ENCODE data around the gene TXN.

DNA sequence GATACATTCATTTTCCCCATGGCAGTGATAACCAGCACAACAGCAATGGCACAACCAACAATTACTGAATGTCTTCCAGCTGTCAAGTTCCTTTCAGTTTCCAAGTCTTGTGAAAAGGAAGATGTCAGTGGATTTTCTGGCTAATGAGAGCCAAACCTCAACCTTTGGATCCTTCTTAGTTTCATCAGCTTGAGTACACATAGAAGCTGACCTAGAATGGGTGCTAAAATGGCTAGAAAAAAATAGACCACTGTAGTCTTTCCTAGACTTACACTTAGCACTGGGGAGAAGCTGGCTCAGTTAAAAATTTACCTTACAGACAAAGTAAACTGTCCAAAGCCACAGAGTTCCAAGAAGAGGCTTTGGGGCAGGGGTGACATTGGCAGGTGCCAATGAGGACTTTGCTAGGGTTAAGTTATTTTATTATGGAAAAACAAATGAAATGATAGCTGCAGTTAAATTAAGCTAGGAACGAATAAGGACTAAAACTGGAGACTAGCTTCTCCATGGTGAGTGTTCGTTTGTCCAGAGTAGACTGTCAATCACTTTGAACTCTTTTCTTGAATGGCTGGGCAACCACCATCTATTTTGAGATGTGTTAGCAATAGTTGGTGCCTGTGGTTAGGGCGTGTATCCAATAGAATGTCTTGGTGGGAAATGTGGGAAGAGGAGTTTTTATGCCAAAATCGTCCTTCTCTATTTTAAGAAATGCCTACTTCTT is 25.9 kb upstream of the TXN start:
- no peak for TF ChIP-seq POLR2A (IDR thresholded peaks at IDR 0.05)
- TF ChIP-seq, protein P1, sequence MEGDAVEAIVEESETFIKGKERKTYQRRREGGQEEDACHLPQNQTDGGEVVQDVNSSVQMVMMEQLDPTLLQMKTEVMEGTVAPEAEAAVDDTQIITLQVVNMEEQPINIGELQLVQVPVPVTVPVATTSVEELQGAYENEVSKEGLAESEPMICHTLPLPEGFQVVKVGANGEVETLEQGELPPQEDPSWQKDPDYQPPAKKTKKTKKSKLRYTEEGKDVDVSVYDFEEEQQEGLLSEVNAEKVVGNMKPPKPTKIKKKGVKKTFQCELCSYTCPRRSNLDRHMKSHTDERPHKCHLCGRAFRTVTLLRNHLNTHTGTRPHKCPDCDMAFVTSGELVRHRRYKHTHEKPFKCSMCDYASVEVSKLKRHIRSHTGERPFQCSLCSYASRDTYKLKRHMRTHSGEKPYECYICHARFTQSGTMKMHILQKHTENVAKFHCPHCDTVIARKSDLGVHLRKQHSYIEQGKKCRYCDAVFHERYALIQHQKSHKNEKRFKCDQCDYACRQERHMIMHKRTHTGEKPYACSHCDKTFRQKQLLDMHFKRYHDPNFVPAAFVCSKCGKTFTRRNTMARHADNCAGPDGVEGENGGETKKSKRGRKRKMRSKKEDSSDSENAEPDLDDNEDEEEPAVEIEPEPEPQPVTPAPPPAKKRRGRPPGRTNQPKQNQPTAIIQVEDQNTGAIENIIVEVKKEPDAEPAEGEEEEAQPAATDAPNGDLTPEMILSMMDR (IDR thresholded peaks at IDR 0.05 in 4 of 5, conservative IDR thresholded peaks at IDR 0.05 in 1 of 5): no peak

All from gastrocnemius medialis (tissue), 4 donors.